ENCODE results near the gene MAT2A. TPM values are rescaled to one million over a fixed set of nuclear protein-coding genes. Genes with fewer than 3 reads are reported as not detected.
A peak's percentile ranks its signal among the peaks of the same experiment; 100 is the strongest.

The MAT2A gene
- 100 to 1,000 TPM; 218 to 222 TPM for total RNA-seq

DNA sequence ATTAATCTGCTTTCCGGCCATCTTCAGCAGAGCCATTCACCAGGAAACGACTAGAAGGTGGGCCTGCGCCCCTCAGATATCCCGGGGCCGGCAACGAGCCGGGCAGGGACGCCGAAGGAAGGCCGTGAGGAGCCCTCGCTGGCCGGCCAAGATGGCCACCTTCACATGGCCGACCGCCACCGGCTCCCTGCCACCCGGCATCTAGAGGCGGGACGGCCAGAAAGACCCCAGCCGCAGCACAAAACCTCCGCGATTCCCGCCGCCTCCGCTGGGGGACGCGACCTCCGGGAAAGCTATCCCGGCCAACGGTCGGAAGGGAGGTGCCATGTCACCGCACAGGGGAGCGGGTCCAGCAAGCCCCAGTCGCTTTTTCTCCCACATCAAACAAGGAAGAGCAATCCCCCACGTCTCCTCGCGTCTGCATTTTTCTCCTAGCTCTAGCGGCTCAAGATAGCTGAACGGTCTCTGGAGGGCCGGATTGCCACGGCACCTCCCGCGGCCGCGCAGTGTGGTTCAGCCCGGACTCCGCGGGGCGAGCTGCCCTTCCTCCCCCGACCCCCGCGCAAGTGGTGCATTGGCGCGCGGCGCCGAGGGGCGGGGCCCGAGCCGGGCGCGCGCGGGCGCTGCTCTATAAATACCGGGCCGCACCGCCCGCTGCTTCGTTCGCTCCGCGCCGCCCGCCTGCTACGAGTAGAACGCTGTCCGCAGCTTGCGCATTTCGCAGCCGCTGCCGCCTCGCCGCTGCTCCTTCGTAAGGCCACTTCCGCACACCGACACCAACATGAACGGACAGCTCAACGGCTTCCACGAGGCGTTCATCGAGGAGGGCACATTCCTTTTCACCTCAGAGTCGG, at the start of gene MAT2A:
TSS of gene MAT2A (plus strand) at position 662 of the 854 bp plus-strand sequence. CDS start at position 782, 120 bp downstream.
- peaks cover 33% of the 10 kb centered on the region for H3K4me1 Mint-ChIP-seq
- H3K27me3 Mint-ChIP-seq, result no peaks in the 10 kb centered on the region
- DNase-seq (peak; percentile 96), ATAC-seq (ENCODE audit: low read depth) (peak; percentile 72)
- peak within 1 kb of the TSS; percentile 94 for H3K4me3 Mint-ChIP-seq
- peak within 1 kb of the TSS; percentile 94 for H3K27ac Mint-ChIP-seq
- H3K9me3 Mint-ChIP-seq, result no peaks in the 10 kb centered on the region
- H3K36me3 Mint-ChIP-seq, result peaks cover 35% of the 10 kb centered on the region
- POLR2A ChIA-PET, result interaction anchor here (0.5 to 8.2 kb wide), 45 partner anchors 10 to 904 kb away, joined by 3 to 116 read pairs (median 5); partner anchors contain the start of genes C2orf68, CAPG, ELMOD3 and GGCX

DNA sequence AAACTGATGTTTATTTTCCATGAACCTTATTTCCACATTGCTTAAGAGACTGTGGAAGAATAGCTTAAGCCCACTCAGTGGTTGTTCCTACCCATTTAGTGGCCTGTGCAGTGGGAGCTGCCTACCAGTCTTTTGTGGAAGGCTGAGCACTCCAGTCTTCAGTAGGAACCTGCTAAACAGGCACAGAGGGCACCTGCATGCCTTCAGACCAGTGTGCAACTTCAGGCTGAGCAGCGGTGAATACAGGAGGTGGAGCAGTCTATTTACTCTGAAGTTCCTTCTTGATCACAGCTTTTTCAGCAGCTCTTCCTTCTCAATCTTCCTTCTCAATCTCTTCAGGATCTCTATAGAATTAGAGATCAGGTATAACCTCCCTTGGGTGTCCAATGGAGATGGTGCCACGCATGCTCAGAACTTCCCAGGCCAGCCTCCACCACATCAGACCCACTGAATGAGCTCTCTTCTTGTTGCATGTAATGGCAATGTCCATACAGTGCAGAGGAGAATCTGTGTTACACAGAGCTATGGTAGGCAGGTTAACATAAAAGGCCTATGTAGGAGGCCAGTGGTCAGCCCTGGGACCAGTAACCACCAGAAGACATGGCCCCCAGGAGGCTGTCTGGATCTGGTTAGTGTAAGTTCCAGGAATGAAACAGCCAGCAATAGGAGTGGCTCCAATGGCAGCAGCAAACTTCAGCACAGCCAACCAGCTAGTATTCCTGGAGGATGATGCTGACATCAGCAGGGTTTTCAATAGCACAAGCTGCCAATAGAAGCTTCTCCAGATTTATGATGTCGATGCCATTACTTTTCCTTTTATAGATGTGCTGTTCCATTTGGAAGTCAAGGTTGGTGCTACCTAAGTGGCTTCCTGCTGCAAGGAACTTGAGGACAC, 47.9 kb upstream of the MAT2A start:
- POLR2A ChIA-PET, result no interaction called here
- Mint-ChIP-seq H3K36me3 (no peaks in the 10 kb centered on the region), H3K4me1 (no peaks in the 10 kb centered on the region), H3K4me3 (no peak overlapping the region), H3K27me3 (no peaks in the 10 kb centered on the region), H3K9me3 (peaks cover 2% of the 10 kb centered on the region), H3K27ac (no peak overlapping the region)
- no peak for ATAC-seq (ENCODE audit: low read depth)
- no peak for DNase-seq

DNA sequence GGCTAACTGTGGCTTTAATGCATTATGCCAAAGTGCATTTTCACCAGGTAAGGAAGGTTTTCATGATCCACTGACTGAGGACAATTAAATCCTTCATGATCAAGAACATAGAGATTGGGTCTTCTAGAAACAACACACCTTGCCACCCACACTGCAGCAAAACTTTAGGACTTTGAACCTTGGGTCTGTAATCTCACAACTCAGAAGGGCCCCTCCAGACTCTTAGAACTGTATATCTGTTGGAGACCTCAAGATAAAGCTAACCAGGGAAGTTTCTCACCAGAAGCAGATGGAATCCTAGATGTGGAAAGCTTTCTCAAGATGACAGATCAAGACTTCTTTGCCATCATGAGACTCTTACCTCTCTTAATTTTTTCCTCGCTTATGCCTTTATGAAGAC, 42.5 kb upstream of the MAT2A start:
- ATAC-seq (ENCODE audit: low read depth), result no peak
- H3K4me1 Mint-ChIP-seq, result peaks cover 2% of the 10 kb centered on the region
- POLR2A ChIA-PET, result no interaction called here
- H3K9me3 Mint-ChIP-seq, result no peaks in the 10 kb centered on the region
- DNase-seq, result no peak
- no peaks in the 10 kb centered on the region for H3K36me3 Mint-ChIP-seq
- no peak overlapping the region for H3K27ac Mint-ChIP-seq
- H3K27me3 Mint-ChIP-seq, result peaks cover 3% of the 10 kb centered on the region
- no peak overlapping the region for H3K4me3 Mint-ChIP-seq

DNA sequence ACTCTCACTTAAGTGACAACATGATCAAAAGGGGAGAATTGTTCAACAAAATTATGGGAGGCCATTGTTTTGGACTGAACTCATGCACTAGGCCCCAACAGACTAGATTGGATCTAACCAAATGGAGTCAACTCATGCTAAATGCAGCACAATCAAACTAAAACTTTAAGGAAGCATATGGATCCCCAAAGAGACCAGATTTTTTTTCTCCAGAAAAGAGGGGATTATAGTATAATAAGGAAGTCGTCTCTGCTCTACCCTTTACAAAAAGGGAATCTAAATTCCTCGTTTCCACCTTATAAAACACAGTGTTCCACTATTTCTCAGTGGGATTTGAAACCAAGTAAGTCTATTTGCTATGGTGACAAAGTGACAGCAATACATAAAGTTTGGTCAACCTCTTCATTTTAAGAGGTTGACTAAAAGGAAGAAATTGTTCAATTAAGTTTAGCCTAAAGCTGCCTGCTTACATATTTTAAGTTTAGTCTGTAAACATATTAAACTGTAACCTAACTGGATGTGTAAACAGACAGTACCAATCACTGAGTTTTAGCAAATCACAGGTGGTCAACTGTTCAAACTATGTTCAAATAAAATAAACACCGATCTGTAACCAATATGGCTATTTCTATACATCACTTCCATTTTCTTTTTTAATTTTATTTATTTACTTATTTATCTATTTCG, 40.9 kb upstream of the MAT2A start:
- no peak for DNase-seq
- Mint-ChIP-seq H3K36me3 (no peaks in the 10 kb centered on the region), H3K4me3 (no peak overlapping the region), H3K27me3 (peaks cover 6% of the 10 kb centered on the region), H3K4me1 (peaks cover 2% of the 10 kb centered on the region), H3K27ac (peak overlapping the region; percentile 38), H3K9me3 (no peaks in the 10 kb centered on the region)
- POLR2A ChIA-PET, result no interaction called here
- ATAC-seq (ENCODE audit: low read depth), result no peak

GRCh38 chr2:85501248-85501647, 37.7 kb upstream of the MAT2A start:
- ATAC-seq (ENCODE audit: low read depth), result no peak
- no peak overlapping the region for H3K27ac Mint-ChIP-seq

GRCh38 chr2:85502720-85503119, 36.2 kb upstream of the MAT2A start:
- Mint-ChIP-seq H3K36me3 (no peaks in the 10 kb centered on the region), H3K27ac (no peak overlapping the region), H3K9me3 (no peaks in the 10 kb centered on the region), H3K4me3 (no peak overlapping the region), H3K27me3 (peaks cover 6% of the 10 kb centered on the region), H3K4me1 (peaks cover 2% of the 10 kb centered on the region)
- peak; percentile 10 for DNase-seq
- no peak for ATAC-seq (ENCODE audit: low read depth)
- POLR2A ChIA-PET, result no interaction called here

More at GRCh38 chr2:85501248-85501647, 37.7 kb upstream of the MAT2A start:
- DNase-seq, result no peak
- Mint-ChIP-seq H3K27me3 (peaks cover 6% of the 10 kb centered on the region), H3K4me1 (peaks cover 2% of the 10 kb centered on the region), H3K4me3 (no peak overlapping the region), H3K36me3 (no peaks in the 10 kb centered on the region), H3K9me3 (no peaks in the 10 kb centered on the region)
- POLR2A ChIA-PET, result no interaction called here

DNA sequence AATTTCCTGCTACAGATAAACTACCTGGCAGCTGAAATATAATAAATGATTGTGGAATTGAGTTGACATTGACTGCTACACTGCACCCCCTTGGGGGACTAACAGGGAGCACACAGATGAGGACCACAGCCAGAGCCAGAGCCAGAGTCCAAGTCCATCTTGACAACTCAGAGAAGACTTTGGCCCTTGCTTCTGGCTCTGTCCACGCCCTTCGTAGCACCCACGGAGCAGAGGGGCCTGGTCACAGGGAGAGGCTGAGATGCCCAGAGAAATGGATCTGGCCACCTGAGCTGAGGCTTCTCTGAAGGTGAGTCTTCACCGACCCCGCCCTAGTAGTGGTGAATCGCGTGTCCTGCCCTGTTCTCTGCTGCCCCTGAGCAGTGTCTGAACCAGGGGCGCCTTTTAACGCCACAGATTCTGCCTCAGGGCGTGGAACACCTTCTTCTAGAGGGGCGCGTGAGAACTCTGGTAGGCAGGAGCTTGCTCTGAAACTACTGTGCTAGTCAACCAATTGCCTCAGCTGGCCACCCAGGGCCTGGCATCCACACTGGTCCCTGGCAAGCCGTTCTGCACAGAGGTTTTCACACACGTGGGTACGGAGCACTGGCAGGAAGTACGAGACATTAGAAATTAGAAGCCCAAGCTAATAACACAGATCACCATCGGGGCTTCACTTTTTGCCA, 35.7 kb upstream of the MAT2A start:
- H3K9me3 Mint-ChIP-seq, result no peaks in the 10 kb centered on the region
- H3K27ac Mint-ChIP-seq, result no peak overlapping the region
- peaks cover 2% of the 10 kb centered on the region for H3K4me1 Mint-ChIP-seq
- peaks cover 6% of the 10 kb centered on the region for H3K27me3 Mint-ChIP-seq
- no peak overlapping the region for H3K4me3 Mint-ChIP-seq
- ATAC-seq (ENCODE audit: low read depth) (no peak), DNase-seq (peak; percentile 16)
- no peaks in the 10 kb centered on the region for H3K36me3 Mint-ChIP-seq
- POLR2A ChIA-PET, result no interaction called here

DNA sequence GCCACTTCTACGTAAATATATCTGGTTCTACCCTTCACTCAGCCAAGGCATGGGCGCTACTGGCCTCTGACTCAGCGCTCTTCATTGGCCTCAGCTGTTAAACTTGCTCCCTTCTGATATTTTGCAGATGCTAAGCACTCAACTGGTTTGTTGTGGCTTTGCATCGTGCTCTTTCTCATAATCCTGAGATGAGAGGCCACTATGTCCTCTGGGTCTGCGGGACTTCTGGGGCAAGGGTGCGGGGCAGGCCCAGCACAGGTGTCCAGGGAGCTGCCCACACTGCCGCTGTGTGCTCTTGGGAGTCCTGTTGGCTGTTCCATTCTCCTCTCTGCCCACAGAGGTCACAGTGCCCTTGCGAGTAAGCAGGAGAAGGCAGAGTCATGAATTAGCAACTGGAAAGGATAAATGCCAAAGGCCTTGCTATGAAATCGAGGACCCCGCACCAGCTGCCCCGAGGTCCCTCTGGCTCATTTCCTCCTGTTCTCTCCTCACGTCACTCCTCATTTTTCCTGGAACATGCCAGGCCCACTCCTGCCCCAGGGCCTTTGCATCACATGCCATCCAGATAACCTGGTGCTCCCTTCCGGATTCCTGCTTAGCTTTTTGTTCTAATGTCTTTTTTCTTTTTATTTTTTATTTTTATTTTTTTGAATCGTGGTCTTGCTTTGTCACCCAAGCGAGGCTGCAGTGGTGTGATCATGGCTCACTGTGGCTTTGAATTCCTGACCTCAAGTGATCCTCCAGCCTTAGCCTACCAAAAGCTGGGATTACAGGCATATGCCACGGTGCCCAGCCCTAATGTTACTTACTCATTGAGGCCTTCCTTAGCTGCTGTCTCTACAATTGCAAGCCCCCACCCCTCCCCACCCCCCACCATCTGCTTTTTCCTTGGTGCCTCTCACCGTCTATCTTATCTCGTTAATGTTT, 34.9 kb upstream of the MAT2A start:
- H3K27ac Mint-ChIP-seq, result no peak overlapping the region
- DNase-seq (peak; percentile 10), ATAC-seq (ENCODE audit: low read depth) (no peak)
- H3K27me3 Mint-ChIP-seq, result peaks cover 6% of the 10 kb centered on the region
- no peaks in the 10 kb centered on the region for H3K4me1 Mint-ChIP-seq
- POLR2A ChIA-PET, result no interaction called here
- no peak overlapping the region for H3K4me3 Mint-ChIP-seq
- no peaks in the 10 kb centered on the region for H3K9me3 Mint-ChIP-seq
- no peaks in the 10 kb centered on the region for H3K36me3 Mint-ChIP-seq

GRCh38 chr2:85504778-85505261, 34.1 kb upstream of the MAT2A start:
- POLR2A ChIA-PET, result no interaction called here
- no peaks in the 10 kb centered on the region for H3K9me3 Mint-ChIP-seq
- no peaks in the 10 kb centered on the region for H3K4me1 Mint-ChIP-seq
- H3K36me3 Mint-ChIP-seq, result no peaks in the 10 kb centered on the region
- peaks cover 6% of the 10 kb centered on the region for H3K27me3 Mint-ChIP-seq
- ATAC-seq (ENCODE audit: low read depth) (no peak), DNase-seq (peak; percentile 1)
- H3K4me3 Mint-ChIP-seq, result no peak overlapping the region
- H3K27ac Mint-ChIP-seq, result no peak overlapping the region

GRCh38 chr2:85505551-85506238, 33.3 kb upstream of the MAT2A start:
- DNase-seq, result no peak
- Mint-ChIP-seq H3K27ac (no peak overlapping the region), H3K36me3 (no peaks in the 10 kb centered on the region), H3K27me3 (peaks cover 3% of the 10 kb centered on the region), H3K4me3 (no peak overlapping the region), H3K4me1 (no peaks in the 10 kb centered on the region), H3K9me3 (no peaks in the 10 kb centered on the region)
- POLR2A ChIA-PET, result no interaction called here
- ATAC-seq (ENCODE audit: low read depth), result no peak

DNA sequence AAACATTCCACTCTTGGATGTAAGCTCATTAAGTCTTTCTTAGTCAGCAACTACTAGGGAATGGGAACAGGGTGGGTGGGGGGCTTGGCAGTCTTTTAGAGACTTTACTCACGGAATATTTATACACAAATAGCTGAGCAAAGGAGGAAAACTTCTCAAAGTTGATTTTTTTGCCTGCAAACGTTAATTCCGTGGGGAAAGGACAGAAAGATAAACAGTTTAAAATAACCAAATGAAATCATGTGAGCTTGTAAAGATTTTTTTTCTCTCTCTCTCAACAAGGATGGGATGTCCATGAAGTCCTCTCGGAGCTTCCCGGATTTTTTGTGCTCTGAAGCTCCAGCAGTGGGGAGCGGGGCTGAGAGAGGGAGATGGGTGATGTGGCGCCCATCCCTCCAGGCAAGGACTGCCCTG, 32.2 kb upstream of the MAT2A start:
- no peaks in the 10 kb centered on the region for H3K9me3 Mint-ChIP-seq
- no peaks in the 10 kb centered on the region for H3K4me1 Mint-ChIP-seq
- no peak for ATAC-seq (ENCODE audit: low read depth)
- DNase-seq, result no peak
- no peaks in the 10 kb centered on the region for H3K36me3 Mint-ChIP-seq
- peaks cover under 1% of the 10 kb centered on the region for H3K27me3 Mint-ChIP-seq
- POLR2A ChIA-PET, result no interaction called here
- H3K4me3 Mint-ChIP-seq, result no peak overlapping the region
- H3K27ac Mint-ChIP-seq, result no peak overlapping the region

All from activated naive CD8-positive, alpha-beta T cell treated with anti-CD3 and anti-CD28 coated beads, Interleukin-2, amount 10 ng/mL, durations not matched to agents 7 days and 5 days (primary cell).